ENCODE results near the gene SLC15A3.

Gene SLC15A3

DNA sequence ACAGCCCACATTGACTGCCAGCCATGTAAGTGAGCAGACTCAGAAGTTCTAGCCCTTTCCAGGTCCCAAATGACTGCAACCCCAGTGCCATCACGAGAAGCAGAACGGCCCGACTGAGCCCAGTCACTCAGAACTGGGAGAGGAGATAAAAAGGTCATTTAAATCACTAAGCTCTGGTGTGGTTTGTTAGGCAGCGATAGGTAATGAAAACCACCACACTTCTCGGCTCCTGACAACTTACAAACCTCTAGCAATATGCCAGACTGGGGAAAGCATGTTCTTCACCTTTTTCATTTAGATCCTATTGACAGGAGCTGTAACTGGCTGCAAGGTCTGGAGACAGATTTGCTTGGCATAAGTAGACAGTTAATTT, 6.7 kb downstream of the SLC15A3 start:
- POLR2A ChIA-PET (ENCODE audit: low non-redundant PET) = no interaction called here
- CTCF ChIA-PET = no interaction called here

DNA sequence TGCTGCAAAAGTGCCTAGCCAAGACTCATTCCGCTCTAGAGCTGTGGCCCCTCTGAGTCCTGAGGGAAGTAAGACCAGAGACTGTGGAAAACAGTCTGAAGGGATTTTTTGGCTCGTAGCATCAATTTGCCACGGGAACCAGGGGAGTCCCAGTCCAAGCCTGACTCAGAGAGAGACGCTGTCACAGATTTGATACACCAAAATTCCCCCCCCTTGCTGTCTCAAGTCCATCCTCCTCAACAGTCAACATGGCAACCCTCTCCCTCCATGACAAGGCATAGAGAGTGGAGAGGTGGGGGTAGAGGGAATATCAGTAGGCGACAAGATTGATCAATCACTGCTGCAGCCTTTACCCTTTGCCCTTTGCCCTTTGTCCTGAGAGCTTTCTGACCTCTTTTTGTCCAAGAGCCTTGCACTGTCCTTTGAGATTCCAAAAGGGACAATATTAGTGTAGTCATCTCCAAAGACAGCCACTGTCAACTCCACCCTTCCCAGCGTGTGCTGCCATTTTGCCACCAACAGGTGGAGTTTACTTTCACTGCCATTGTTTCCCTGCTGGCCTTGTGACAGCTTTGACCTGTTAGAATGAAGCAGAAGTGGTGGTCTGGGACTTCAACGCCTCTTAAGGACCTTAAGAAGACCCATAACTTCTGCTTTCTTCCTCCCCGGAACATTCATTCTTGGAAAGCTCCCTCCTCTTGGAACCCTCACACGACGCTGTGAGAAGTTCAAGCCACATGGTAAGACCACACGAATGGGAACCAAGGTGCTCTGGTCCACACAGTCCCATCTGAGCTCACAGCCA, 7.3 kb downstream of the SLC15A3 start:
- CTCF ChIA-PET = no interaction called here

More for the DNA sequence above, 6.7 kb downstream of the SLC15A3 start:
- TF ChIP-seq, protein P1, sequence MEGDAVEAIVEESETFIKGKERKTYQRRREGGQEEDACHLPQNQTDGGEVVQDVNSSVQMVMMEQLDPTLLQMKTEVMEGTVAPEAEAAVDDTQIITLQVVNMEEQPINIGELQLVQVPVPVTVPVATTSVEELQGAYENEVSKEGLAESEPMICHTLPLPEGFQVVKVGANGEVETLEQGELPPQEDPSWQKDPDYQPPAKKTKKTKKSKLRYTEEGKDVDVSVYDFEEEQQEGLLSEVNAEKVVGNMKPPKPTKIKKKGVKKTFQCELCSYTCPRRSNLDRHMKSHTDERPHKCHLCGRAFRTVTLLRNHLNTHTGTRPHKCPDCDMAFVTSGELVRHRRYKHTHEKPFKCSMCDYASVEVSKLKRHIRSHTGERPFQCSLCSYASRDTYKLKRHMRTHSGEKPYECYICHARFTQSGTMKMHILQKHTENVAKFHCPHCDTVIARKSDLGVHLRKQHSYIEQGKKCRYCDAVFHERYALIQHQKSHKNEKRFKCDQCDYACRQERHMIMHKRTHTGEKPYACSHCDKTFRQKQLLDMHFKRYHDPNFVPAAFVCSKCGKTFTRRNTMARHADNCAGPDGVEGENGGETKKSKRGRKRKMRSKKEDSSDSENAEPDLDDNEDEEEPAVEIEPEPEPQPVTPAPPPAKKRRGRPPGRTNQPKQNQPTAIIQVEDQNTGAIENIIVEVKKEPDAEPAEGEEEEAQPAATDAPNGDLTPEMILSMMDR (conservative IDR thresholded peaks at IDR 0.05; ENCODE audit: low read depth) = no peak
- H3K27ac ChIP-seq = no peak overlapping the region
- no peak for DNase-seq (ENCODE audit: low spot score)

GRCh38 chr11:60942970-60943565, 8.9 kb downstream of the SLC15A3 start:
- ChIA-PET POLR2A (ENCODE audit: low non-redundant PET) (no interaction called here), CTCF (interaction anchor here (0.5 to 0.8 kb wide), 3 partner anchors 15 to 1143 kb away, joined by 3 to 5 read pairs (median 5); no protein-coding TSS in a partner anchor)

More for the DNA sequence above, 7.3 kb downstream of the SLC15A3 start:
- POLR2A ChIA-PET (ENCODE audit: low non-redundant PET) = no interaction called here
- no peak overlapping the region for H3K27ac ChIP-seq
- TF ChIP-seq, protein P1 (conservative IDR thresholded peaks at IDR 0.05; ENCODE audit: low read depth) = no peak
- no peak for DNase-seq (ENCODE audit: low spot score)

DNA sequence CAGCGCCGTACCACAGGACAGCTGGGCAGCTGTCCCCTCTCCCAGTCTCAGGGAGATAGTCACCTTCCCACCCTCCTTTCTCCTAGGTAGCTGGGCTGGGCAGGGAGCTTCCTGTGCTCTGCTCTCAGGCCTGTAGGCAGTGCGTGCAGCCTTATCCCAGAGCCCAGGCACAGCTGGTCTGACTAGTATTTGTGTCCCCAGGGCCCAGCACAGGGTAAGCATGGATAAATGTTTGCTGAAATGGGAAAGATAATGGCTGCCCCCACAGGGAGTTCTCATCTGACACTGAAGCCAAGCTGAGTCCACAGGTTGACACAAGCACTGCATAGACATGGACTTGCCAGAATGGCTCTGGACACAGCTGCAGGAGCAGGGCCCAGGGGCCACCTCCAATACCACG, 9.8 kb downstream of the SLC15A3 start:
- ChIA-PET POLR2A (ENCODE audit: low non-redundant PET) (interaction anchor here (0.6 kb wide), 1 partner anchor 17 kb away, joined by 9 read pairs; no protein-coding TSS in a partner anchor), CTCF (interaction anchor here (0.6 kb wide), 1 partner anchor 105 kb away, joined by 3 read pairs; no protein-coding TSS in a partner anchor)
- TF ChIP-seq, protein P1 (conservative IDR thresholded peaks at IDR 0.05; ENCODE audit: low read depth) = no peak
- no peak overlapping the region for H3K27ac ChIP-seq
- no peak for DNase-seq (ENCODE audit: low spot score)

More at GRCh38 chr11:60942970-60943565, 8.9 kb downstream of the SLC15A3 start:
- TF ChIP-seq, protein P1 (conservative IDR thresholded peaks at IDR 0.05; ENCODE audit: low read depth) = no peak
- no peak overlapping the region for H3K27ac ChIP-seq
- no peak for DNase-seq (ENCODE audit: low spot score)

GRCh38 chr11:60941371-60942119, 10.4 kb downstream of the SLC15A3 start:
- TF ChIP-seq, protein P1 (conservative IDR thresholded peaks at IDR 0.05; ENCODE audit: low read depth) = no peak
- POLR2A ChIA-PET (ENCODE audit: low non-redundant PET) = interaction anchor here (0.6 kb wide), 1 partner anchor 16 kb away, joined by 9 read pairs; no protein-coding TSS in a partner anchor
- DNase-seq (ENCODE audit: low spot score) = no peak

DNA sequence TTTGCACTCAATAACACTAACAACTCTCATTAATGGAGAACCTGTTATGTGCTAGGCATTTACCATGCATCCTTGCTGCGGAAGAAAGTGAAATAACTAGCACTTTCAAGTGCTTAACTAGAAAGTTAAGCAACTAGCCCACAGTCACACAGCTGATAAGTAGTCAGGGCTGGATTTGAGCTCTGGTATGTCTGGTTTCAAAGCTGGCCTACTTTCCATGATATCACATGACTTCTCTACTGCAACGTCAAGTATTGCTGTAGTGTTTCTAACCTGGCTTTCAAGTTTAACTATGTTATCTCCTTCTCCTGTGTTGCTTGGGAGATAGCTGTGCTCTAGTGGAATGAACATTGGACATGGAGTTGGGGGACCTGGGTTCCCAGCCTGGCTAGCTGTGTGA, 12.1 kb downstream of the SLC15A3 start:
- DNase-seq (ENCODE audit: low spot score) = no peak
- TF ChIP-seq, protein P1 (conservative IDR thresholded peaks at IDR 0.05; ENCODE audit: low read depth) = no peak
- H3K27ac ChIP-seq = no peak overlapping the region
- CTCF ChIA-PET = interaction anchor here (0.6 kb wide), 1 partner anchor 32 kb away, joined by 3 read pairs; no protein-coding TSS in a partner anchor
- POLR2A ChIA-PET (ENCODE audit: low non-redundant PET) = no interaction called here

More at GRCh38 chr11:60941371-60942119, 10.4 kb downstream of the SLC15A3 start:
- CTCF ChIA-PET = interaction anchor here (0.6 kb wide), 1 partner anchor 650 kb away, joined by 7 read pairs; no protein-coding TSS in a partner anchor
- no peak overlapping the region for H3K27ac ChIP-seq
